ENCODE results near the gene ESR2.
"Not testable (repeated sequence)": the region's sequence is repeated elsewhere in the genome, so short reads cannot be mapped to it uniquely, and the experiment has no call there.

ESR2 gene

GRCh38 chr14:64220056-64220455, 74.1 kb downstream of the ESR2 start:
- DNase-seq = no peak

GRCh38 chr14:64218344-64219240, 75.6 kb downstream of the ESR2 start:
- DNase-seq = no peak

GRCh38 chr14:64217834-64218233, 76.3 kb downstream of the ESR2 start:
- no peak for DNase-seq

GRCh38 chr14:64217308-64217707, 76.9 kb downstream of the ESR2 start:
- no peak for DNase-seq

- no peak for DNase-seq
Measured at GRCh38 chr14:64215978-64216377, 78.2 kb downstream of the ESR2 start.

GRCh38 chr14:64215274-64215673, 78.9 kb downstream of the ESR2 start:
- DNase-seq = no peak

GRCh38 chr14:64213853-64214570, 80.2 kb downstream of the ESR2 start:
- no peak for DNase-seq

GRCh38 chr14:64213086-64213485, 81.1 kb downstream of the ESR2 start:
- no peak for DNase-seq

GRCh38 chr14:64212666-64213065, 81.5 kb downstream of the ESR2 start:
- no peak for DNase-seq

GRCh38 chr14:64210912-64211311, 83.3 kb downstream of the ESR2 start:
- DNase-seq = not testable (repeated sequence)

GRCh38 chr14:64210216-64210615, 84.0 kb downstream of the ESR2 start:
- DNase-seq = no peak

GRCh38 chr14:64209444-64210131, 84.6 kb downstream of the ESR2 start:
- no peak for DNase-seq

GRCh38 chr14:64208981-64209380, 85.2 kb downstream of the ESR2 start:
- no peak for DNase-seq

- no peak for DNase-seq
Measured at GRCh38 chr14:64208261-64208660, 85.9 kb downstream of the ESR2 start.

GRCh38 chr14:64203366-64204006, 90.7 kb downstream of the ESR2 start:
- no peak for DNase-seq

GRCh38 chr14:64202716-64203115, 91.5 kb downstream of the ESR2 start:
- DNase-seq = no peak

GRCh38 chr14:64201921-64202545, 92.1 kb downstream of the ESR2 start:
- DNase-seq = peak; percentile 23

- no peak for DNase-seq
Measured at GRCh38 chr14:64201296-64201695, 92.9 kb downstream of the ESR2 start.

- DNase-seq = no peak
Measured at GRCh38 chr14:64200170-64200569, 94.0 kb downstream of the ESR2 start.

- no peak for DNase-seq
Measured at GRCh38 chr14:64198486-64198885, 95.7 kb downstream of the ESR2 start.

- DNase-seq = no peak
Measured at GRCh38 chr14:64197996-64198395, 96.2 kb downstream of the ESR2 start.

- peak; percentile 86 for DNase-seq
Measured at GRCh38 chr14:64196814-64197411, 97.3 kb downstream of the ESR2 start.
